Upper lobe of left lung (tissue), 4 donors: ENCODE data around the gene APOL2.

ENCODE experiments used
- EP300 ChIP-seq, 4 donors: sonication (generic); formaldehyde crosslinking; IDR thresholded peaks; one replicate each; pipeline ENCODE4 v1.5.1; 2017; ENCODE audit warnings: antibody characterized with exemption in 4 of 4, control low read depth in 2 of 4
- POLR2A ChIP-seq, 4 donors: fragments of 450-650 bp; IDR thresholded peaks; one replicate each; pipeline ENCODE4 v1.5.1; 2016 to 2017; ENCODE audit warnings: antibody characterized with exemption in 4 of 4, mild to moderate bottlenecking in 2 of 4
- POLR2AphosphoS5 ChIP-seq, 2 donors: sonication (generic); formaldehyde crosslinking; IDR thresholded peaks; one replicate each; pipeline ENCODE4 v1.5.1; 2017; ENCODE audit warnings: antibody characterized with exemption in 2 of 2
- TF ChIP-seq, protein P1 (sequence below), 6 experiments: fragments of 450-650 bp in 4 of 6; fragments of 200-600 bp in 2 of 6; sonication (generic) in 2 of 6; IDR thresholded peaks; one replicate each; pipeline ENCODE4 v1.5.1; 2016 to 2019; ENCODE audit warnings: antibody characterized with exemption in 6 of 6

DNA sequence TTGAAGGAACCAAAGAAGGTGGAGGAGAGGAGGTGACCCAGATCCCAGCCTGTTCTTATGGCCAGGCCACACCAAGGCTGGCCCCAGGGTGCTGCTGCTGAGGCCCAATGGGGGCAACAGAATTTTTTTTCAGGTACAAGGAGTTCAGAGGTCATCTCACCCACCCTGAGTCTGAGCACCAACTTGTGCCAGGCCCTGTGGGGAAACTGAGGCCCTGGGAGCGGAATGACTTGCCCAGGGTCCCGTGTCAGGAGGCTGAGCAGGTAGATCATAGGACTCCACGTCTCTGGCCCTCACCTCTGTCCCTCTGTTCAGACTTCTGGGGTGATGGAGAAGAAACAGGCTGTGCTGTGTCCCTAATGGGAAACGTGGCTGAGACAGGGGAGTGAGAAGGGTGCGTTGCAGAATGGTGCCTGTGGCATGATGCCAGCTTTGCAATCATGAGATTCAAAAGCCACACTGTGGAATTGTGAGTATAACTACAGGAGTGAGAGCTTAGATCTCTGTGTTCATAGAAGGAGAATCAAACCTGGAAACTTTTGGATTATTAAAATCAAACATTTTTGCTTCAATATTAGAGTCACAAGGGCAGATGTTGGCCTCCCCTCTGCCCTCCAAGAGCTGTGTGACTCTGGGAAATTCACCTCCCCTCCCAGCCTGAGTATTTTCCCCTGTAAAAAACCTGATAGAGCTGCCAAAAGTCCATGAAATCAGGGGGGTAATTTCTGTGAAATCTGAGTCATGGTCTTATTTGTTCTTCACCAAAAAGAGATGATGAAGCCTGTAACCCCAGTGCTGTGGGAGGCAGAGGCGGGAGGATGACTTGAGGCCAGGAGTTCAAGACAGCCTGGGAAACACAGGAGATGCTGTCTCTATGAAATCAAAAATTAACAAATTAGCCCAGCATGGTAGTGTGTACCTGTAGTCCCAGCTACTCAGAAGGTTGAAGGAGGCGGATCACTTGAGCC, 14.5 kb upstream of the APOL2 start:
- no peak for TF ChIP-seq EP300 (IDR thresholded peaks at IDR 0.05)
- no peak for TF ChIP-seq POLR2A (IDR thresholded peaks at IDR 0.05)
- TF ChIP-seq, protein P1, sequence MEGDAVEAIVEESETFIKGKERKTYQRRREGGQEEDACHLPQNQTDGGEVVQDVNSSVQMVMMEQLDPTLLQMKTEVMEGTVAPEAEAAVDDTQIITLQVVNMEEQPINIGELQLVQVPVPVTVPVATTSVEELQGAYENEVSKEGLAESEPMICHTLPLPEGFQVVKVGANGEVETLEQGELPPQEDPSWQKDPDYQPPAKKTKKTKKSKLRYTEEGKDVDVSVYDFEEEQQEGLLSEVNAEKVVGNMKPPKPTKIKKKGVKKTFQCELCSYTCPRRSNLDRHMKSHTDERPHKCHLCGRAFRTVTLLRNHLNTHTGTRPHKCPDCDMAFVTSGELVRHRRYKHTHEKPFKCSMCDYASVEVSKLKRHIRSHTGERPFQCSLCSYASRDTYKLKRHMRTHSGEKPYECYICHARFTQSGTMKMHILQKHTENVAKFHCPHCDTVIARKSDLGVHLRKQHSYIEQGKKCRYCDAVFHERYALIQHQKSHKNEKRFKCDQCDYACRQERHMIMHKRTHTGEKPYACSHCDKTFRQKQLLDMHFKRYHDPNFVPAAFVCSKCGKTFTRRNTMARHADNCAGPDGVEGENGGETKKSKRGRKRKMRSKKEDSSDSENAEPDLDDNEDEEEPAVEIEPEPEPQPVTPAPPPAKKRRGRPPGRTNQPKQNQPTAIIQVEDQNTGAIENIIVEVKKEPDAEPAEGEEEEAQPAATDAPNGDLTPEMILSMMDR (IDR thresholded peaks at IDR 0.05) = no peak
- TF ChIP-seq POLR2AphosphoS5 (IDR thresholded peaks at IDR 0.05) = no peak
